T-helper 17 cell (primary cell): ENCODE data around the gene BNIP1. TPM values are rescaled to one million over a fixed set of nuclear protein-coding genes. Genes with fewer than 3 reads are reported as not detected.
"Not testable (repeated sequence)": the region's sequence is repeated elsewhere in the genome, so short reads cannot be mapped to it uniquely, and the experiment has no call there.

Experiments
- ATAC-seq: fragments of 150-1000 bp; cut with Tn5 transposase; 2 replicates; pipeline ENCODE4 v1.10.0; 2021; ENCODE audit warnings: mild to moderate bottlenecking, moderate library complexity
- DNase-seq, 3 donors: peaks; one replicate each; pipeline versions ENCODE4 v3.0.0 to v3.0.0-alpha.2; 2020 to 2021
- H3K9me3 ChIP-seq: one replicate; pipeline ENCODE4 v1.7.0; 2013; ENCODE audit warnings: low read length, mild to moderate bottlenecking; ENCODE audit not compliant: control insufficient read depth, poor library complexity, severe bottlenecking
- H3K27ac Mint-ChIP-seq: one replicate; pipeline ENCODE4 v1.8.0; 2022; ENCODE audit warnings: mild to moderate bottlenecking, moderate library complexity, mixed read lengths
- H3K27me3 Mint-ChIP-seq: one replicate; pipeline ENCODE4 v1.8.0; 2022; ENCODE audit warnings: mixed read lengths
- H3K36me3 Mint-ChIP-seq: one replicate; pipeline ENCODE4 v1.8.0; 2022; ENCODE audit warnings: low read depth, mixed read lengths
- H3K4me1 Mint-ChIP-seq: one replicate; pipeline ENCODE4 v1.8.0; 2022; ENCODE audit warnings: mild to moderate bottlenecking, mixed read lengths
- H3K4me3 Mint-ChIP-seq: one replicate; pipeline ENCODE4 v1.8.0; 2022; ENCODE audit warnings: mild to moderate bottlenecking, moderate library complexity, mixed read lengths
- total RNA-seq, 4 donors: library from RNA in 2 of 4; stranded (reverse) in 2 of 4; gene quantifications; one replicate each; pipeline ENCODE4 v1.2.3 and lab custom pipeline; 2022 to 2026

The BNIP1 gene
- total RNA-seq, 2 donors from 2014 or later, result 27.0 to 30.4 TPM

DNA sequence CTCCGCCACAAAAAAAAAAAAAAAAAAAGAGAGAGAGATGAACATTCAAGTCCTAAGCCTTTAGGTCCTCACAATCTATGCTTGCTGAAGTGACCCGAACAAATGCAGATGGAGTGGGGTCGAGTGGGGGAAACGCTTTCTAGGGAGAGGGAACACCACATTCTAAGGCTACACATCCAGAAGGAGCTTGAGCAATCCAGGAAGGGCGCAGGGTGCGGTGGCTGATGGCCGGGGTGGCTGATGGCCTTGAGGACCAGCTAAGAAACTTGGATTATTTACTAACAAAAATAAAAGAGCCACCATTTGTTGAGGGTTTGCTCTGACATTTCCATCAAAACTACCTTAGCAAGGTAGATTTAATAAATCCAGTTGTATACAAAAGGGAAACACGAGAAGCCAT, 764 bp upstream of the BNIP1 start:
- Mint-ChIP-seq H3K36me3 (peaks cover 6% of the 10 kb centered on the region), H3K4me3 (no peak overlapping the region), H3K27me3 (no peaks in the 10 kb centered on the region), H3K4me1 (peaks cover 11% of the 10 kb centered on the region), H3K27ac (peak overlapping the region; percentile 97)
- no peaks in the 10 kb centered on the region for H3K9me3 ChIP-seq
- DNase-seq, result no peak
- no peak for ATAC-seq

DNA sequence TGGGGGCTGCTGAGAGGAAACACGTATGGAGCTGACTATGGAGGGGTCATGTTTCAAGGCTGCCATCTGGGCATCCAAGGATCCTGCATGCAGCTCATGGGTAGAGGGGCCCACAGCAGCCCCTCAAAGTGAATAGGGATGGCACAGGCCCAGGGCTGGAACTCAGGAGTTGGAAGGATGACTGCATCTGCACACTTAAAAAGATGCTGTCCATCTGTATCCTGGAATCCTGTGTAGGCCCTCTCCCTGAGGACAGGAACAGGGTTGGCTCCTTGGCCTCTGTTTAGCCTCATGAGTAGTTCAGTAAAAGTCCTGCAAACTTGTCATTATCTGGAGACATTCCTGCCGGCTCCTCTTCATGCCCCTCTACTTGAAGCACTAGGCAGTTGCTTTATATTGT, 4.0 kb downstream of the BNIP1 start:
- Mint-ChIP-seq H3K27ac (no peak overlapping the region), H3K4me1 (peaks cover 7% of the 10 kb centered on the region), H3K36me3 (peaks cover 13% of the 10 kb centered on the region), H3K27me3 (no peaks in the 10 kb centered on the region), H3K4me3 (no peak overlapping the region)
- DNase-seq, result no peak
- ATAC-seq, result no peak
- H3K9me3 ChIP-seq, result no peaks in the 10 kb centered on the region

DNA sequence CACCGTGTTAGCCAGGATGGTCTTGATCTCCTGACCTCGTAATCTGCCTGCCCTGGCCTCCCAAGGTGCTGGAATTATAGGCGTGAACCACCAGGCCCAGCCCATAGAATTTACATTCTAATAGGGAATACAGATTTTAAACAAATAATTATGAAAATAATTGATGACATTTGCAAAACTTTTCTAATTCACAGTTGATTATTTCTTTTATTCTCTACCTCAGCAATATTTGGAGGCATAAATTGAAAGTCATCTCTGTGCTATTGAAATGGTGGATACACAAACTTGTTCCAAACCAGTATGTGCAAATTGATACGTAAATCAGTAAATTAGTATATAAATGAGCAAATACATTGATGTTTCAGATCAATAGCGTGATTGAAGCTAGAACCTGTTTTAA, 8.2 kb downstream of the BNIP1 start:
- peaks cover 9% of the 10 kb centered on the region for H3K36me3 Mint-ChIP-seq
- DNase-seq (no peak), ATAC-seq (no peak)
- no peak overlapping the region for H3K4me3 Mint-ChIP-seq
- H3K9me3 ChIP-seq, result no peaks in the 10 kb centered on the region
- H3K4me1 Mint-ChIP-seq, result no peaks in the 10 kb centered on the region
- H3K27me3 Mint-ChIP-seq, result no peaks in the 10 kb centered on the region
- no peak overlapping the region for H3K27ac Mint-ChIP-seq

- no peaks in the 10 kb centered on the region for H3K4me1 Mint-ChIP-seq
- H3K36me3 Mint-ChIP-seq, result peaks cover 8% of the 10 kb centered on the region
- DNase-seq, result no peak
- H3K4me3 Mint-ChIP-seq, result no peak overlapping the region
- H3K27me3 Mint-ChIP-seq, result no peaks in the 10 kb centered on the region
- ATAC-seq, result no peak
- no peaks in the 10 kb centered on the region for H3K9me3 ChIP-seq
- peak overlapping the region; percentile 62 for H3K27ac Mint-ChIP-seq
Measured at GRCh38 chr5:173153842-173154241, 9.5 kb downstream of the BNIP1 start.

DNA sequence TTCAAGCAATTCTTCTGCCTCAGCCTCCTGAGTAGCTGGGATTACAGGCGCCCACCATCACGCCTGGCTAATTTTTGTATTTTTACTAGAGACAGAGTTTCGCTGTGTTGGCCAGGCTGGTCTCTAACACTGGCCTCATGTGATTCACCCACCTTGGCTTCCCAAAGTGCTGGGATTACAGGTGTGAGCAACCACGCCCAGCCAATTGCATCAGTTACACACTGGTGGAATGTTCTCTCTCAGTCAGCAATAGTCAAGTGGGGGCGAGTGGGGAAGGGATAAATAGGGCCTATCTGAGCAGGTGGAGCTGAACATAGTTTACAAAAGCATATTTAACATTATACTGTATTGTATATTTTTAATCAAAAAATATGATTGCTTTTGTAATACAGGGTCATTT, 10.3 kb downstream of the BNIP1 start:
- not testable (repeated sequence) for ATAC-seq

DNA sequence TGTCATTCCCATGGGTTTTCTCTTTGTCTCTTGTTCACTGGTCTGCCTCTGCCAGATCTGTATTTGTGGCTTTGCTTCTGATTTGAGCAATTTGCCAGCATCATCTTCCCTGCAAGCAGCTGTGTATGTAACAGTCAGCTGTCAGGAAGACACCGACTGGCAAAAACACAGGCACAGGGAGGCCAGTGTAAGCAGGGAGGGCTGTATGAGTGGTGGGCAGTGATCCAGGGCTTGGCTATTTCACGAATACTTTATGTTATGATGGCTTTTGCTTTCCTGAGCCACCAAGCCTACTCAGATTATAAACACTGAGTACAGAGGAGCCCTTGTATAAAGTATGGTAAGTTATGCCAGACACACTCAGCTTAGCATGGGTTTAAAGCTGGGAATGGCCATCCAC, 11.6 kb downstream of the BNIP1 start:
- ATAC-seq (no peak), DNase-seq (no peak)
- Mint-ChIP-seq H3K27me3 (no peaks in the 10 kb centered on the region), H3K27ac (no peak overlapping the region), H3K36me3 (peaks cover 7% of the 10 kb centered on the region), H3K4me3 (no peak overlapping the region), H3K4me1 (no peaks in the 10 kb centered on the region)
- H3K9me3 ChIP-seq, result no peaks in the 10 kb centered on the region

More for the DNA sequence above, 10.3 kb downstream of the BNIP1 start:
- not testable (repeated sequence) for H3K27me3 Mint-ChIP-seq, H3K4me1 Mint-ChIP-seq, H3K9me3 ChIP-seq, H3K27ac Mint-ChIP-seq, DNase-seq, H3K4me3 Mint-ChIP-seq, H3K36me3 Mint-ChIP-seq

DNA sequence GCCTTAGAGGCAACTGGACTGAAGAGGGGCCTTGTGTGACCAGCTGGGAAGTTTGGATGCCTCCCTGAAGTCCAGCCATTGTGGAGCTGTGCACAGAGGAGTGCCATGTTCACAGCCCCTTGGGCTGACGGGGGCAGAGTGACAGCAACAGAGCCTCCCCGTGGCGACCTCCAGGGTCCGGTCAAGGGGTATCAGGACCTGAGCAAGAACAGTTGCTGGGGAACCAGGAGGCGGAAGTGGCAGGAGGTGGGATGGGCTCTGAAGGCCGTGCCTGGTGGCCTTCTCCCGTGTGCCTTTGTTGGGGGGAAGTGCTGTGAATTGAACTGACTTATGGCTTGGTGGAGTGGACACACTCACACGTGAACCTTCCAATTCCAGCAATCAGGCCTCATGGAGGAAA, 14.0 kb downstream of the BNIP1 start:
- ATAC-seq, result no peak
- Mint-ChIP-seq H3K36me3 (peaks cover 6% of the 10 kb centered on the region), H3K4me3 (no peak overlapping the region)

DNA sequence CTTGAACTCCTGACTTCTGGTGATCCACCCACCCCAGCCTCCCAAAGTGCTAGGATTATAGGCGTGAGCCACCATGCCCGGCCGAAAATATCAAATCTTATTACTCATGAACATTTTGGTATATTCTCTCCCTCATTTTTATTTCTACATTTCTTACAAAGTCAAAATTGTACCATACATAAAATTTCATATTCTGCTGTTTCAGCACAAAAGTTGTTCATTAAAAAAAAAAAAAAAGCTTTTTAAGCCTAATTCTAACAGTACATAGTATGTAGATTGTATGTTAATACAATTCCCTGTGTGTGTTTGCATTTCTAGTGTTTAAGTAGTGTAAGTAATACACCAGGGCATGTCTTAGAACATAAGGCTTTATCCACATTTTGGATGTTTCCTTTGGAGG, 14.9 kb downstream of the BNIP1 start:
- ATAC-seq, result no peak
- no peak overlapping the region for H3K27ac Mint-ChIP-seq
- no peaks in the 10 kb centered on the region for H3K9me3 ChIP-seq
- no peaks in the 10 kb centered on the region for H3K4me1 Mint-ChIP-seq
- no peak overlapping the region for H3K4me3 Mint-ChIP-seq
- H3K36me3 Mint-ChIP-seq, result peaks cover 6% of the 10 kb centered on the region
- no peaks in the 10 kb centered on the region for H3K27me3 Mint-ChIP-seq
- DNase-seq, result no peak

More for the DNA sequence above, 14.0 kb downstream of the BNIP1 start:
- Mint-ChIP-seq H3K4me1 (no peaks in the 10 kb centered on the region), H3K27ac (no peak overlapping the region), H3K27me3 (no peaks in the 10 kb centered on the region)
- no peak for DNase-seq
- no peaks in the 10 kb centered on the region for H3K9me3 ChIP-seq

DNA sequence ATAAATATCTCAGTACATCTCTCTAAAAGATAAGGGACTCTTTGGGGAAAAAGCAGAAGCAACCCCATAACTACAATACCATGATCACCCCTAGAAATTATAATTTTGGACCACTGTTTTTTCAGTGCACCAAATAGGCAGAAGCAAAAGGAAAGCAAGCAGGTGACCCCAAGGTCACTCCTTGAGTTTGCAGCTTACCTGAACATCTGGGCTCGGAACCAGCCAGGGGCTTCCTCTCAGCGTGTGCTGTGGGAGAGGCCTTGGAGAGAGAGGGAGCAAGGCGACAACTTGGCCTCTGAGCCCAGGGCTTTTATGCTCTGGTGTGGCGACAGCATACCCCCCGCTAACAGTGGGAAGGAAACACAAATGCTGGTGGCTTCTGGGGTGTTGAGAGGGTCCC, 16.8 kb downstream of the BNIP1 start:
- ATAC-seq (no peak), DNase-seq (no peak)
- Mint-ChIP-seq H3K27me3 (no peaks in the 10 kb centered on the region), H3K4me1 (peaks cover 1% of the 10 kb centered on the region), H3K4me3 (no peak overlapping the region), H3K36me3 (peaks cover 4% of the 10 kb centered on the region), H3K27ac (no peak overlapping the region)
- no peaks in the 10 kb centered on the region for H3K9me3 ChIP-seq

- H3K9me3 ChIP-seq, result no peaks in the 10 kb centered on the region
- Mint-ChIP-seq H3K27me3 (no peaks in the 10 kb centered on the region), H3K36me3 (peaks cover 2% of the 10 kb centered on the region), H3K27ac (no peak overlapping the region), H3K4me3 (no peak overlapping the region), H3K4me1 (peaks cover 2% of the 10 kb centered on the region)
- ATAC-seq (no peak), DNase-seq (no peak)
Measured at GRCh38 chr5:173163219-173163618, 18.9 kb downstream of the BNIP1 start.

DNA sequence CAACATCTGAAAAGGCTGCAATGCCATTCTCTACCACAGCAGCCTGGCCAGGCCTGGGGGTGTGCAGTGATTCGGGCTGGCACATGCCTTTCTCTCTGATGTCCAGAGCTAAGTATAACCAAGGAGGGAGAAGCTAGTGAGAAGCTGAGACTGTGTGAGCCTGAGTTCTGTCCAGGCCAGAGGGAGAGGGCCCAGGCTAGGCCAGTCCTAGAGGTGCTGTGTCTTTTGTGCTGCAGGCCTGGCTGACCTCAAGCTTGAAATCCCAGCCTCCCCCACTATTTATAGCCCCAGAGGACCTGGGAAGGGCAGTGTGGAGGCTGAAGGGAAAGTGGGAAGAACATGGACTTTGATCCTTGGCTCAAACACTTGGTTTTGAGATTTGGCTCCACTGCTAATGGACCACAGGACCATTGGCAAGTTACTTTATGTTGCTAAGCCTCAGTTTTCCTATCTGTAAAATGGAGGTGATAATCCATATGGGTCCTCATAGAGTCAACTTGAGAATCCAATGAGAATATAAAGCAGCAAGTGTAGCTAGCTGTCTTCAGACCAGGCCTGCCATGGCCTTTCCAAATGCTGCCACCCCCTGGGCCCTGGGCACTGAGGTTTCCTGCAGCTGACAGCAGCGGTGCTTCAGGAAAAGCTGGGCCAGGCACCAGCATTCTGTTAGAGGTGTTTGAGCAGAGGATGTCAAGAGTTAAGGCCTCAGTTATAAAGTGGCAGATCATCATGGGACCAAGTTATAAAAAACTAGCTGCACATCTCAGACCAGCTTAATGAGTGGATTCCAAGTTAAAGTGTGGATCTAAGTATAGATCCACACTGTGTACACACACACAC, 21.1 kb downstream of the BNIP1 start:
- H3K4me1 Mint-ChIP-seq, result peaks cover 2% of the 10 kb centered on the region
- H3K27me3 Mint-ChIP-seq, result no peaks in the 10 kb centered on the region
- peak overlapping the region; percentile 27 for H3K27ac Mint-ChIP-seq
- DNase-seq, result no peak
- H3K4me3 Mint-ChIP-seq, result no peak overlapping the region
- peaks cover 2% of the 10 kb centered on the region for H3K36me3 Mint-ChIP-seq
- no peaks in the 10 kb centered on the region for H3K9me3 ChIP-seq
- ATAC-seq, result no peak

DNA sequence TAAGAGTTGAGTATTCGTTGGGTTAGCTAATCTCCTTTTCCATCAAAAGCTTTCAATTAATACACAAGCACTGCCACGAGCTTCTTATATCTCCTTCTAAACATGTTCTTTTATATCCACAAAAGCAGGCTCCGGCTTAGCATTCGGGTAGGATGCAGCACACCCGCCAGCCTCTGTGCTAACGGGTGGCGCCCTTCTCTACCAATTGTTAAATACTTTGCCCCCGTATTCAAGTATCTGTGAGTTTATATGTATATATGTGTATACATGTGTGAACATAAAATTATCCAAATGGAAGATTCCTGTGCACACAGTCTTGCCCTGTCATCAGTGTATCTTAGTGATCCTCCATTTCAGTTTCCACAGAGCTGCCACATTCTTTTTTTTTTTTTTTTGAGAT, 27.8 kb downstream of the BNIP1 start:
- Mint-ChIP-seq H3K4me3 (no peak overlapping the region), H3K4me1 (no peaks in the 10 kb centered on the region), H3K36me3 (no peaks in the 10 kb centered on the region), H3K27ac (no peak overlapping the region), H3K27me3 (peaks cover 5% of the 10 kb centered on the region)
- ATAC-seq, result no peak
- DNase-seq, result no peak
- no peaks in the 10 kb centered on the region for H3K9me3 ChIP-seq

DNA sequence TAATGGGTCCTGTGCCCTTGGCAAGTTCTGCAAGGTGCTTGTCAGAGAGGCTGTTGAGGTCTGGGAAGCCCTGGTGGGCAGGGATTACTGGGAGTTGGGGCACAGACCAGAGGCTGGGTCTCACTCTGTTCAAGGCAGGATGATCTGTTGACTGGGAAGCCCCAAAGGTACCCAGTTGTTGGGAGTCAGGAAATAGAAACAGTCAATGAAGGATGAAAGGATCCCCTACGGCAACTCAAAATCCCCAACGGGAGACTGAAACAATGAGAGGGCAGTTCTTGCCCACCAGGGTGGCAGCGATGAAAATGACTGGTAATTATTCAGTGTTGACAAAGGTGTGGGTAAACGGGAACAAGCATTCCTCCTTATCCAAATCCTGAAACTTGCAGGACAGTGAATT, 31.2 kb downstream of the BNIP1 start:
- Mint-ChIP-seq H3K4me3 (no peak overlapping the region), H3K27me3 (peaks cover 5% of the 10 kb centered on the region), H3K36me3 (peaks cover 8% of the 10 kb centered on the region), H3K4me1 (peaks cover 4% of the 10 kb centered on the region), H3K27ac (no peak overlapping the region)
- no peaks in the 10 kb centered on the region for H3K9me3 ChIP-seq
- no peak for ATAC-seq
- no peak for DNase-seq

DNA sequence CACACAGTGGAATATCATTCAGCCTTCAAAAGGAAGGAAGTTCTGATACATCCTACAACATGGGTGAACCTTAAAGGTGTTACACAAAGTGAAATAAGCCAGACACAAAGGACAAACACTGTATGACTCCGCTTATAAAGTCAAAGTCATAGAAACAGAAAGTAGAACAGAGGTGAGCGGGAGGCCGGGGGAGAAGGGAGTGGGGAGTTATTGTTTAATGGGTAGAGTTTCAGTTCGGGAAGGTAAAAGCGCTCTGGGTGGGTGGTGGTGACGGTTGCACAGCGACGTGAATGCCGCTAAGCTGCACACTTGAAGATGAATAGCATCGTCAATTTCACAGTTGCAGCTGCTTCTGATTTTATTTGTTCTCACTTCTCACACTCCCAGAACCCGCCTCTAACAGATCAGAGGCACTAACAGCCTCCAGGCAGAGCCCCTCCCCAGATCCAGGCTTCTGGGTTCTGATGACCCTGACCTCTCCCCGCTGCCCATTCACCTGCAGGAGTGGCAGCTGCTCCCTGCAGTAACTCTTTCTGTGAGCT, 34.1 kb downstream of the BNIP1 start:
- ATAC-seq (peak; percentile 48), DNase-seq (no peak)
- H3K9me3 ChIP-seq, result no peaks in the 10 kb centered on the region
- Mint-ChIP-seq H3K4me1 (peaks cover 4% of the 10 kb centered on the region), H3K4me3 (peak overlapping the region; percentile 62), H3K27me3 (peaks cover 5% of the 10 kb centered on the region), H3K27ac (no peak overlapping the region), H3K36me3 (peaks cover 8% of the 10 kb centered on the region)
